DOHH2 (cell line): ENCODE results near the gene GLDN.

Experiments
- H3F3A ChIP-seq: fragments of 200-600 bp; sonication (generic), shearing (Covaris generic); 2 replicates; pipeline ENCODE4 v1.6.0; 2016; ENCODE audit warnings: antibody characterized with exemption, mild to moderate bottlenecking; ENCODE audit not compliant: control insufficient read depth, insufficient read depth
- H3K27ac ChIP-seq: fragments of 200-600 bp; sonication (generic); 2 replicates; pipeline ENCODE4 v1.5.1; 2014; ENCODE audit warnings: low read depth, mild to moderate bottlenecking, low read length, moderate library complexity
- H3K27me3 ChIP-seq: fragments of 200-600 bp; sonication (generic); 2 replicates; pipeline ENCODE4 v1.6.1; 2014; ENCODE audit warnings: mild to moderate bottlenecking, low read length, mixed read lengths; ENCODE audit not compliant: control insufficient read depth
- H3K36me3 ChIP-seq: fragments of 200-600 bp; sonication (generic); 2 replicates; pipeline ENCODE4 v1.6.1; 2014; ENCODE audit warnings: mild to moderate bottlenecking, low read length, moderate library complexity, mixed read lengths; ENCODE audit not compliant: control insufficient read depth
- H3K4me1 ChIP-seq: fragments of 200-600 bp; sonication (generic); 2 replicates; pipeline ENCODE4 v1.6.1; 2014; ENCODE audit warnings: mild to moderate bottlenecking, low read length, mixed read lengths; ENCODE audit not compliant: control insufficient read depth
- H3K4me2 ChIP-seq: fragments of 200-600 bp; sonication (generic); 2 replicates; pipeline ENCODE4 v1.6.0; 2014; ENCODE audit warnings: mild to moderate bottlenecking, low read length, moderate library complexity
- H3K4me3 ChIP-seq: fragments of 200-600 bp; sonication (generic); 2 replicates; pipeline ENCODE4 v1.5.1; 2014; ENCODE audit warnings: mild to moderate bottlenecking, low read length, mixed read lengths
- H3K79me2 ChIP-seq: fragments of 200-600 bp; sonication (generic); 2 replicates; pipeline ENCODE4 v1.6.1; 2014; ENCODE audit warnings: mild to moderate bottlenecking, low read length, mixed read lengths; ENCODE audit not compliant: control insufficient read depth
- H3K9me2 ChIP-seq: fragments of 200-600 bp; sonication (generic); replicated peaks from 2 replicates; pipeline ENCODE4 v1.6.1; 2014; ENCODE audit warnings: mild to moderate bottlenecking, low read length, mixed read lengths; ENCODE audit not compliant: control insufficient read depth
- H3K9me3 ChIP-seq: fragments of 200-600 bp; sonication (generic); 2 replicates; pipeline ENCODE4 v1.6.1; 2014; ENCODE audit warnings: antibody characterized with exemption, low read length, mixed read lengths; ENCODE audit not compliant: control insufficient read depth, insufficient read depth
- H4K20me1 ChIP-seq: fragments of 200-600 bp; sonication (generic); 2 replicates; pipeline ENCODE4 v1.6.0; 2014; ENCODE audit warnings: low read depth, mild to moderate bottlenecking, antibody characterized with exemption, low read length, moderate library complexity; ENCODE audit not compliant: control insufficient read depth, insufficient read depth
- EZH2phosphoT487 ChIP-seq: fragments of 200-600 bp; sonication (generic); IDR thresholded peaks from 2 replicates; pipeline ENCODE4 v1.6.1; 2017; ENCODE audit warnings: borderline replicate concordance, mild to moderate bottlenecking, antibody characterized with exemption, low read length, moderate library complexity, mixed read lengths
- TF ChIP-seq, protein P1 (sequence below): fragments of 200-600 bp; sonication (generic); IDR thresholded peaks from one replicate; pipeline ENCODE4 v1.5.1; 2014; ENCODE audit warnings: antibody characterized with exemption, mild to moderate bottlenecking, low read depth, low read length; ENCODE audit not compliant: poor library complexity, severe bottlenecking

GLDN gene

DNA sequence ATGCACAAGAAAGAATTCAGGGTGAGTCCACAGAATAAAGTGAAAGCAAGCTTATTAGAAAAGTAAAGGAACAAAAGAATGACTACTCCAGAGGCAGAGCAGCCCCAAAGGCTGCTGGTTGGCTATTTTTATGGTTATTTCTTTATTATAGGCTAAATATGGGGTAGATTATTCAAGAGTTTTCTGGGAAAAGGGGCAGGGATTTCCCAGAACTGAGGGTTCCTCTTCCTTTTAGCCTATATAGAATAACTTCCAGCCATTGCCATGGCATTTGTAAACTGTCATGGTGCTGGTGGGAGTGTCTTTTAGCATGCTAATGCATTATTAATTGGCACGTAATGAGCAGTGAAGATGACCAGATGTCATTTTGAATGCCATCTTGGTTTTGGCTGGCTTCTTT is 13.6 kb downstream of the GLDN start:
- Histone ChIP-seq H3K9me2 (no peaks in the 10 kb centered on the region), H3K4me2 (no peak overlapping the region), H3K4me3 (no peak overlapping the region), H3K9me3 (no peaks in the 10 kb centered on the region), H3K4me1 (no peaks in the 10 kb centered on the region), H3K27ac (no peak overlapping the region), H3K27me3 (peaks cover 3% of the 10 kb centered on the region; the same call in 1 of the 2 replicates), H4K20me1 (no peaks in the 10 kb centered on the region), H3K36me3 (no peaks in the 10 kb centered on the region), H3K79me2 (no peaks in the 10 kb centered on the region), H3F3A (no peaks in the 10 kb centered on the region)
- TF ChIP-seq, protein P1, sequence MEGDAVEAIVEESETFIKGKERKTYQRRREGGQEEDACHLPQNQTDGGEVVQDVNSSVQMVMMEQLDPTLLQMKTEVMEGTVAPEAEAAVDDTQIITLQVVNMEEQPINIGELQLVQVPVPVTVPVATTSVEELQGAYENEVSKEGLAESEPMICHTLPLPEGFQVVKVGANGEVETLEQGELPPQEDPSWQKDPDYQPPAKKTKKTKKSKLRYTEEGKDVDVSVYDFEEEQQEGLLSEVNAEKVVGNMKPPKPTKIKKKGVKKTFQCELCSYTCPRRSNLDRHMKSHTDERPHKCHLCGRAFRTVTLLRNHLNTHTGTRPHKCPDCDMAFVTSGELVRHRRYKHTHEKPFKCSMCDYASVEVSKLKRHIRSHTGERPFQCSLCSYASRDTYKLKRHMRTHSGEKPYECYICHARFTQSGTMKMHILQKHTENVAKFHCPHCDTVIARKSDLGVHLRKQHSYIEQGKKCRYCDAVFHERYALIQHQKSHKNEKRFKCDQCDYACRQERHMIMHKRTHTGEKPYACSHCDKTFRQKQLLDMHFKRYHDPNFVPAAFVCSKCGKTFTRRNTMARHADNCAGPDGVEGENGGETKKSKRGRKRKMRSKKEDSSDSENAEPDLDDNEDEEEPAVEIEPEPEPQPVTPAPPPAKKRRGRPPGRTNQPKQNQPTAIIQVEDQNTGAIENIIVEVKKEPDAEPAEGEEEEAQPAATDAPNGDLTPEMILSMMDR = no peak
- no peak for TF ChIP-seq EZH2phosphoT487

DNA sequence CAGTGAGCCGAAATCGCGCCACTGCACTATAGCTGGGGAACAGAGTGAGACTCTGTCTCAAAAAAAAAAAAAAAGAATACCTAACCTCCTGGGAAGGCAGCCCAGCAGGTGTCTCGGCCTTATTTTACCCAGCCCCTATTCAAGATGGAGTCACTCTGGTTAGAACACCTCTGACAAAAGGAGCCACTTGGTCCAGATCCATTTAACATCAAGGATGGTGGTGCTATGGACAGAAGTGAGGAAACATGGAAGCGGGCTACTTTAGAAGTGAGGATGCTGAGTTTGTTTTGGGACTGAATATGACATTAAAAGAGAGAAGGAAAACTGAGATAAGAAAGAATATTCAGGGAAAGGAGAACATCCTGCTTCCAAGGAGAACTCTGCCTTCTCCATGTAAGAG is 14.7 kb downstream of the GLDN start:
- TF ChIP-seq, protein P1 = no peak
- TF ChIP-seq EZH2phosphoT487 = no peak

DNA sequence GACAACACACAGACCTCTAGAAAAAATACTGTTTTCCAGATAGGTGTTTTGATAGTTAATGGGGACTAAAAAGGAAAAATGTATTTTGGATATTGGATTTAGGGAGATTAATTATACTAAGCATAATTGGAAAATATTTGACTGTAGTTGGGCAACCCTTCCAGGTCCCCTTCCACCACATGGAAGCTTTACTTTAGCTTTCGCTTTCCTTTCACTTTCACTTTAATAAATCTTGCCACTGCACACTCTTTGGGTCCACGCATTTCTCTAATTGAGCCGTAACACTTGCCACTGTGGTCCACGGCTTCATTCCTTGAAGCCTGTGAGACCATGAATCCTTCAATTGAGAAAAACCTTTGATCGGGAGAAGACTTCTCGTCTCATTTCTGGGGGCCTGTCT is 15.5 kb downstream of the GLDN start:
- H3K4me3 ChIP-seq = no peak overlapping the region
- no peaks in the 10 kb centered on the region for H3K27me3 ChIP-seq
- H3K9me2 ChIP-seq = no peaks in the 10 kb centered on the region
- H4K20me1 ChIP-seq = no peaks in the 10 kb centered on the region
- no peaks in the 10 kb centered on the region for H3F3A ChIP-seq
- H3K9me3 ChIP-seq = no peaks in the 10 kb centered on the region
- H3K4me2 ChIP-seq = no peak overlapping the region
- no peaks in the 10 kb centered on the region for H3K79me2 ChIP-seq
- TF ChIP-seq EZH2phosphoT487 = no peak
- TF ChIP-seq, protein P1 = no peak
- no peaks in the 10 kb centered on the region for H3K36me3 ChIP-seq
- H3K27ac ChIP-seq = no peak overlapping the region
- H3K4me1 ChIP-seq = no peaks in the 10 kb centered on the region

More for the DNA sequence above, 14.7 kb downstream of the GLDN start:
- H3K4me2 ChIP-seq = no peak overlapping the region
- no peaks in the 10 kb centered on the region for H3K36me3 ChIP-seq
- H3K4me3 ChIP-seq = no peak overlapping the region
- H3K27me3 ChIP-seq = peaks cover 2% of the 10 kb centered on the region; the same call in 1 of the 2 replicates
- H3K79me2 ChIP-seq = no peaks in the 10 kb centered on the region
- no peak overlapping the region for H3K27ac ChIP-seq
- H3K4me1 ChIP-seq = no peaks in the 10 kb centered on the region
- H3F3A ChIP-seq = no peaks in the 10 kb centered on the region
- H3K9me3 ChIP-seq = no peaks in the 10 kb centered on the region
- no peaks in the 10 kb centered on the region for H4K20me1 ChIP-seq
- H3K9me2 ChIP-seq = no peaks in the 10 kb centered on the region
